ENCODE measurements around the gene RNF17.

DNA sequence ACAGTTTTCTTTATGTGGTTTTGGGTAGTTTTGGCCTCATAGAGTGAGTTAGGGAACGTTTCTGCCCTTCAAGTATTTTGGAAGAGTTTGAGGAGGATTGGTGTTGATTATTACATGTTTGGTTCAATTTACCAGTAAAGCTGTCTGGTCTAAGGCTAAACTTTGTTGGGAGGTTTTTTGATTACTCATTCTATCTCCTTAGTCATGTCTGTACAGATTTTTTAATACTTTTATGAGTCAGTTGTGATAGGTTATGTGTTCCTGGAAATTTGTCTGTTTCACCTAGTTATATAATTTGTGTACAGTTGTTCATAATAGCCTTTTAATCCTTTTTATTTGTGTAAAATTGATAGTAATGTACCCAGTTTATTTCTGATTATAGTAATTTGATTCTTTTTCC is 20.4 kb downstream of the RNF17 start:
- TF ChIP-seq, protein P1, sequence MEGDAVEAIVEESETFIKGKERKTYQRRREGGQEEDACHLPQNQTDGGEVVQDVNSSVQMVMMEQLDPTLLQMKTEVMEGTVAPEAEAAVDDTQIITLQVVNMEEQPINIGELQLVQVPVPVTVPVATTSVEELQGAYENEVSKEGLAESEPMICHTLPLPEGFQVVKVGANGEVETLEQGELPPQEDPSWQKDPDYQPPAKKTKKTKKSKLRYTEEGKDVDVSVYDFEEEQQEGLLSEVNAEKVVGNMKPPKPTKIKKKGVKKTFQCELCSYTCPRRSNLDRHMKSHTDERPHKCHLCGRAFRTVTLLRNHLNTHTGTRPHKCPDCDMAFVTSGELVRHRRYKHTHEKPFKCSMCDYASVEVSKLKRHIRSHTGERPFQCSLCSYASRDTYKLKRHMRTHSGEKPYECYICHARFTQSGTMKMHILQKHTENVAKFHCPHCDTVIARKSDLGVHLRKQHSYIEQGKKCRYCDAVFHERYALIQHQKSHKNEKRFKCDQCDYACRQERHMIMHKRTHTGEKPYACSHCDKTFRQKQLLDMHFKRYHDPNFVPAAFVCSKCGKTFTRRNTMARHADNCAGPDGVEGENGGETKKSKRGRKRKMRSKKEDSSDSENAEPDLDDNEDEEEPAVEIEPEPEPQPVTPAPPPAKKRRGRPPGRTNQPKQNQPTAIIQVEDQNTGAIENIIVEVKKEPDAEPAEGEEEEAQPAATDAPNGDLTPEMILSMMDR (IDR thresholded peaks at IDR 0.05) = no peak
- TF ChIP-seq POLR2A (IDR thresholded peaks at IDR 0.05; ENCODE audit: low read depth) = no peak
- no peak for TF ChIP-seq POLR2AphosphoS5 (IDR thresholded peaks at IDR 0.05)
- TF ChIP-seq EP300 (IDR thresholded peaks at IDR 0.05) = no peak
